A673 (cell line): ENCODE results near the gene OTOGL. TPM values are rescaled to one million over a fixed set of nuclear protein-coding genes. Genes with fewer than 3 reads are reported as not detected.
A peak's percentile ranks its signal among the peaks of the same experiment; 100 is the strongest.
"Not testable (repeated sequence)": the region's sequence is repeated elsewhere in the genome, so short reads cannot be mapped to it uniquely, and the experiment has no call there.

ENCODE experiments used
- BruUV-seq: library from RNA; stranded (reverse); fragments of 400-500 nt; replicated peaks from 2 replicates; lab custom pipeline; 2021; lab: Mats Ljungman, UMichigan
- CTCF ChIA-PET: fragments of 300-600 bp; sonication (Branson Sonifier 250); formaldehyde crosslinking; loops from one replicate; lab custom pipeline; 2022; ENCODE audit warnings: antibody characterized with exemption; lab: Charles Lee
- POLR2A ChIA-PET: fragments of 300-600 bp; sonication (Branson Sonifier 250); formaldehyde crosslinking; loops from one replicate; lab custom pipeline; 2022; ENCODE audit warnings: antibody characterized with exemption; ENCODE audit not compliant: low non-redundant PET; lab: Charles Lee
- DNase-seq: peaks from one replicate; pipeline ENCODE4 v3.0.0-alpha.2; 2015; ENCODE audit warnings: low spot score
- H3K27ac ChIP-seq: fragments of 200-600 bp; sonication (generic); 2 replicates; pipeline ENCODE4 v1.5.1; 2016; ENCODE audit warnings: mixed run types, low read depth, mild to moderate bottlenecking, mixed read lengths, antibody characterized with exemption, low read length; ENCODE audit not compliant: poor library complexity, severe bottlenecking
- H3K27me3 ChIP-seq: fragments of 200-600 bp; sonication (generic); replicated peaks from 2 replicates; pipeline ENCODE4 v1.6.1; 2017; ENCODE audit warnings: mixed run types, low read depth, mild to moderate bottlenecking, mixed read lengths, antibody characterized with exemption, low read length; ENCODE audit not compliant: insufficient read depth, poor library complexity
- H3K36me3 ChIP-seq: fragments of 200-600 bp; sonication (generic); 2 replicates; pipeline ENCODE4 v1.6.1; 2016; ENCODE audit warnings: mixed run types, mild to moderate bottlenecking, mixed read lengths, antibody characterized with exemption, low read length; ENCODE audit not compliant: insufficient read depth, poor library complexity, severe bottlenecking
- H3K4me1 ChIP-seq: fragments of 200-600 bp; sonication (generic); 2 replicates; pipeline ENCODE4 v1.6.1; 2017; ENCODE audit warnings: mixed run types, mild to moderate bottlenecking, mixed read lengths, antibody characterized with exemption, low read length; ENCODE audit not compliant: insufficient read depth, poor library complexity, severe bottlenecking
- H3K4me3 ChIP-seq: fragments of 200-600 bp; sonication (generic); 2 replicates; pipeline ENCODE4 v1.5.1; 2016; ENCODE audit warnings: low read depth, mixed run types, mild to moderate bottlenecking, mixed read lengths, low read length; ENCODE audit not compliant: poor library complexity, severe bottlenecking
- H3K9me3 ChIP-seq: fragments of 200-600 bp; sonication (generic); 2 replicates; pipeline ENCODE4 v1.6.1; 2016; ENCODE audit warnings: mixed run types, low read depth, mild to moderate bottlenecking, mixed read lengths, antibody characterized with exemption, low read length; ENCODE audit not compliant: poor library complexity, severe bottlenecking
- CTCF ChIP-seq: fragments of 300-800, 200-600 bp; sonication (generic); conservative IDR thresholded peaks from 2 replicates; pipeline ENCODE4 v1.5.1; 2017; ENCODE audit warnings: low read depth, mild to moderate bottlenecking, antibody characterized with exemption, low read length, moderate library complexity, mixed read lengths
- EZH2 ChIP-seq: fragments of 200-600 bp; sonication (generic); IDR thresholded peaks from 2 replicates; pipeline ENCODE4 v1.6.1; 2017; ENCODE audit warnings: borderline replicate concordance, low read depth, mild to moderate bottlenecking, mixed read lengths, antibody characterized with exemption, low read length; ENCODE audit not compliant: poor library complexity, severe bottlenecking
- intact Hi-C: fragments of 100-400 bp; cut with micrococcal nuclease; formaldehyde crosslinking; loops from one replicate; pipeline ENCODE4 v1.10.0; 2022; ENCODE audit not compliant: unreplicated experiment
- total RNA-seq: library from RNA; stranded (reverse); gene quantifications from 2 replicates; pipeline ENCODE4 v1.2.3, GENCODE V29; 2021

The OTOGL gene
- total RNA-seq, 1 experiment from 2014 or later: 0.73 TPM

- Histone ChIP-seq H3K4me3 (no peak overlapping the region), H3K36me3 (no peaks in the 10 kb centered on the region), H3K27ac (no peak overlapping the region), H3K9me3 (no peaks in the 10 kb centered on the region), H3K27me3 (no peaks in the 10 kb centered on the region), H3K4me1 (no peaks in the 10 kb centered on the region)
- ChIA-PET POLR2A (no interaction called here), CTCF (no interaction called here)
- intact Hi-C loops: no loop called here
- no peak for DNase-seq
- no TSS peak for BruUV-seq
- TF ChIP-seq CTCF (no peak), EZH2 (no peak)
Measured at GRCh38 chr12:80219345-80219744, 120.0 kb downstream of the OTOGL start.

GRCh38 chr12:80222261-80222660 is 122.9 kb downstream of the OTOGL start:
- POLR2A ChIA-PET: no interaction called here
- intact Hi-C loops: no loop called here
- peak; percentile 41 for DNase-seq
- H3K4me3 ChIP-seq: no peak overlapping the region
- no peak for TF ChIP-seq CTCF
- no peak for TF ChIP-seq EZH2
- BruUV-seq: no TSS peak
- CTCF ChIA-PET: no interaction called here
- H3K27ac ChIP-seq: no peak overlapping the region
- no peaks in the 10 kb centered on the region for H3K4me1 ChIP-seq
- H3K36me3 ChIP-seq: no peaks in the 10 kb centered on the region
- no peaks in the 10 kb centered on the region for H3K9me3 ChIP-seq
- no peaks in the 10 kb centered on the region for H3K27me3 ChIP-seq

DNA sequence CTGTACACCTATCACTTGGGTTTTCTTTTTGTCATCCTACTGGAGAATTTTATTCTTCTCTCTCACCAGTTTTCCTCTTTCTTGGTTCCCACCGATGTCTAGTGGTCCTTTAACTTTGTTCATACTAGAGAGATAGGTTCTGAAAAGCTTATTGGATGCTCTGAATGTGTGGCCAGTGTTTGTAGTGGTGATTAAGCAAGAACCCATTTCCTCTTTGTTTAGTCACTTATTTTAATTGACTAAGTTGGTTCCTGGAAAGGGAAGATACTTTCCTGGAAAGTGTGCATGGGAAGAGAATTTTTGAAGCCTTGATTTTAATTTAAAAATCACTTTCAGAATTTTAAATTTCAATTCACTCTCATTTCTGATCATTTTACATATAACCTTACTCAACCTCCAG is 127.2 kb downstream of the OTOGL start:
- H3K4me3 ChIP-seq: no peak overlapping the region
- BruUV-seq: no TSS peak
- DNase-seq: peak; percentile 56
- no peaks in the 10 kb centered on the region for H3K27me3 ChIP-seq
- POLR2A ChIA-PET: no interaction called here
- no peak for TF ChIP-seq CTCF
- TF ChIP-seq EZH2: no peak
- intact Hi-C loops: no loop called here
- CTCF ChIA-PET: interaction anchor here (0.6 kb wide), 1 partner anchor 38 kb away, joined by 3 read pairs; no protein-coding TSS in a partner anchor
- no peaks in the 10 kb centered on the region for H3K9me3 ChIP-seq
- H3K27ac ChIP-seq: no peak overlapping the region
- peaks cover 18% of the 10 kb centered on the region for H3K4me1 ChIP-seq
- no peaks in the 10 kb centered on the region for H3K36me3 ChIP-seq

DNA sequence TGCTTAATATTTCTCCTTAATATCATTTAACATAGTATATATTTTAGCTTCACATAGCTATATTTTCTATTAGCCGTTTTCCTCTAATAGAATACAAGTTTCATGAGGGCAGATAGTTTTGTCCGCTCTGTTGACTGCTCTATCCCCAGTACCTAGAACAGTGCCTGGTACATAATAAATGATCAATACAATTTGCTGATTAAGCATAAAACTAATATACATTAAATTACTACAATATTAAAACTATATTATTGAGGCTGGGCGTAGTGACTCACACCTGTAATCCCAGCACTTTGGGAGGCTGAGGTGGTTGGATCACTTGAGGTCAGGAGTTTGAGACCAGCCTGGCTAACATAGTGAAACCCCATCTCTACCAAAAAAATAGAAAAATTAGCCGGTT is 128.6 kb downstream of the OTOGL start:
- DNase-seq, H3K27me3 ChIP-seq, POLR2A ChIA-PET, intact Hi-C loops, BruUV-seq, CTCF ChIA-PET, H3K9me3 ChIP-seq, H3K36me3 ChIP-seq, H3K4me3 ChIP-seq, H3K27ac ChIP-seq: not testable (repeated sequence)
- peaks cover 18% of the 10 kb centered on the region for H3K4me1 ChIP-seq
